HEK293T (cell line): Measurements from ENCODE around the gene TTC7B.

Experiments used
- HDGF ChIP-seq: fragments of 450-650 bp; IDR thresholded peaks from 2 replicates; pipeline ENCODE4 v1.6.1; 2017; ENCODE audit warnings: antibody characterized with exemption, borderline replicate concordance
- SUZ12 ChIP-seq: fragments of 450-650 bp; IDR thresholded peaks from 2 replicates; pipeline ENCODE4 v1.6.1; 2016; ENCODE audit warnings: mild to moderate bottlenecking

GRCh38 chr14:90844321-90844720 is 28.1 kb upstream of the TTC7B start:
- TF ChIP-seq HDGF (no peak), SUZ12 (no peak)
